K562 (cell line): ENCODE data around the gene ZBTB46. TPM values are rescaled to one million over a fixed set of nuclear protein-coding genes. Genes with fewer than 3 reads are reported as not detected.

Source experiments
- CBFA2T2 ChIP-seq: fragments of 450-650 bp; conservative IDR thresholded peaks from 2 replicates; pipeline ENCODE4 v1.6.1; 2017; ENCODE audit warnings: mild to moderate bottlenecking
- FOXK1 ChIP-seq: sonication (generic); formaldehyde crosslinking; IDR thresholded peaks from 2 replicates; pipeline ENCODE4 v1.8.0; 2022; ENCODE audit warnings: missing genetic modification reagents, mild to moderate bottlenecking, borderline replicate concordance
- MEF2A ChIP-seq: IDR thresholded peaks from 2 replicates; pipeline ENCODE4 v1.6.1; 2011; ENCODE audit warnings: low read depth, mild to moderate bottlenecking, low read length, moderate library complexity; ENCODE audit not compliant: control insufficient read depth
- NFATC3 ChIP-seq: fragments of 450-650 bp; IDR thresholded peaks from 2 replicates; pipeline ENCODE4 v1.6.1; 2017; ENCODE audit warnings: mild to moderate bottlenecking
- NR2C2 ChIP-seq, 2 experiments: fragments of 200-800 bp in 1 of 2; sonication (Bioruptor generic) in 1 of 2; sonication (generic) in 1 of 2; formaldehyde crosslinking in 1 of 2; IDR thresholded peaks; 2 replicates each; pipeline versions ENCODE4 v1.6.1 to v1.8.0; 2016 to 2022; ENCODE audit warnings: mild to moderate bottlenecking in 1 of 2, missing compliant biosample characterization in 1 of 2, missing genetic modification characterization in 1 of 2, missing genetic modification reagents in 1 of 2
- PHB ChIP-seq: fragments of 250-450 bp; sonication (Bioruptor Pico); IDR thresholded peaks from 2 replicates; pipeline ENCODE4 v1.5.0; 2021
- RBM14 ChIP-seq: fragments of 200-400 bp; formaldehyde crosslinking; IDR thresholded peaks from 2 replicates; pipeline ENCODE4 v1.6.1; 2018; ENCODE audit warnings: low read depth, mild to moderate bottlenecking, low read length, moderate library complexity, borderline replicate concordance; ENCODE audit not compliant: insufficient read depth
- SAFB2 ChIP-seq: fragments of 200-400 bp; formaldehyde crosslinking; IDR thresholded peaks from 2 replicates; pipeline ENCODE4 v1.6.1; 2018; ENCODE audit warnings: borderline replicate concordance, low read length, low read depth, moderate library complexity; ENCODE audit not compliant: severe bottlenecking
- SMARCA5 ChIP-seq: fragments of 450-650 bp; IDR thresholded peaks from 2 replicates; pipeline ENCODE4 v1.6.1; 2016
- STAT5A ChIP-seq: IDR thresholded peaks from 2 replicates; pipeline ENCODE4 v1.6.1; 2012; ENCODE audit warnings: low read length, inconsistent platforms, borderline replicate concordance
- ZNF253 ChIP-seq: fragments of 250-450 bp; sonication (Bioruptor Pico); conservative IDR thresholded peaks from 2 replicates; pipeline ENCODE4 v1.6.1; 2021; ENCODE audit warnings: mild to moderate bottlenecking
- ZNF354B ChIP-seq: fragments of 250-450 bp; sonication (Bioruptor Pico); IDR thresholded peaks from 2 replicates; pipeline ENCODE4 v1.4.0; 2020
- ZNF408 ChIP-seq: fragments of 250-450 bp; sonication (Bioruptor Pico); IDR thresholded peaks from 2 replicates; pipeline ENCODE4 v1.4.0; 2020; ENCODE audit warnings: low read depth, mild to moderate bottlenecking, moderate library complexity
- ZNF785 ChIP-seq: fragments of 250-450 bp; sonication (Bioruptor Pico); IDR thresholded peaks from 2 replicates; pipeline ENCODE4 v1.4.0; 2020; ENCODE audit warnings: mild to moderate bottlenecking
- ZZZ3 ChIP-seq: fragments of 450-650 bp; IDR thresholded peaks from 2 replicates; pipeline ENCODE4 v1.6.1; 2016; ENCODE audit warnings: antibody characterized with exemption, mild to moderate bottlenecking, moderate library complexity
- polyA plus RNA-seq, 8 experiments: library from polyadenylated mRNA; depleted of rRNA in 4 of 8; stranded (reverse) in 5 of 8; unstranded in 3 of 8; fragments of >200 nt; fragmentation: Nextera tagmentation in 2 of 8; fragmentation: Illumina TruSeq in 1 of 8; extraction: Ambion mirVana in 2 of 8; extraction: Trizol in 1 of 8; gene quantifications; 2 replicates each; pipeline versions ENCODE4 v1.2.1 to v1.2.3, GENCODE V29; 2011 to 2014; ENCODE audit warnings: inconsistent platforms in 1 of 8, missing spikeins in 1 of 8
- total RNA-seq, 7 experiments: library from RNA; depleted of rRNA in 6 of 7; stranded (reverse); fragments of >200 nt in 6 of 7; fragmentation: Illumina TruSeq in 2 of 7; extraction: Trizol in 2 of 7; gene quantifications; 2 replicates each; pipeline versions ENCODE4 v1.2.1 to v1.2.3, GENCODE V29; 2011 to 2021; ENCODE audit warnings: low replicate concordance in 1 of 7
- TF ChIP-seq, protein P1 (sequence below), 2 experiments: fragments of 450-650 bp in 1 of 2; sonication (generic) in 1 of 2; formaldehyde crosslinking; conservative IDR thresholded peaks; 2 replicates each; pipeline versions ENCODE4 v1.4.0 to v1.8.1; 2020 to 2022; ENCODE audit warnings: mild to moderate bottlenecking in 1 of 2, missing genetic modification reagents in 1 of 2
- TF ChIP-seq, protein P2 (sequence below): fragments of 450-650 bp; IDR thresholded peaks from 2 replicates; pipeline ENCODE4 v1.6.1; 2018; ENCODE audit warnings: mild to moderate bottlenecking, low read depth; ENCODE audit not compliant: partially characterized antibody
- TF ChIP-seq, protein P3 (sequence below): sonication (generic); IDR thresholded peaks from 2 replicates; pipeline ENCODE4 v1.6.1; 2016
- TF ChIP-seq, protein P4 (sequence below): fragments of 250-450 bp; sonication (Bioruptor Pico); IDR thresholded peaks from 2 replicates; pipeline ENCODE4 v1.8.0; 2022; ENCODE audit warnings: inconsistent platforms, mild to moderate bottlenecking, moderate library complexity, borderline replicate concordance
- TF ChIP-seq, protein P5 (sequence below): fragments of 450-650 bp; formaldehyde crosslinking; IDR thresholded peaks from 2 replicates; pipeline ENCODE4 v1.4.0; 2022; ENCODE audit warnings: missing genetic modification characterization
- TF ChIP-seq, protein P6 (sequence below): sonication (generic); formaldehyde crosslinking; IDR thresholded peaks from 2 replicates; pipeline ENCODE4 v1.8.0; 2022; ENCODE audit warnings: mild to moderate bottlenecking, missing genetic modification reagents

The ZBTB46 gene
- total and polyA plus RNA-seq, 9 of the 15 experiments (the other 6 are each of a cell fraction or from before 2014, with no cell fraction given), result 0.29 to 4.1 (median 1.1) TPM

DNA sequence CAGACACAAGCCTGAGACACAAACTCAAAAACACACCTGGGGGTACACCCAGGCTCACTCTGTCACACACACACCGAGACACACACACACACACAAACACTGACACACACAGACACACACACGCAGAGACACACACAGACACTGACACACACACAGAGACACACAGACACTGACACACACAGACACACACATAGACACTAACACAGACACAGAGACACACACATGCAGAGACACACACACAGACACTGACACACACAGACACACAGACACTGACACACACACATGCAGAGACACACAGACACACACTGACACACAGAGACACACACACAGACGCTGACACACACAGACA lies 15.8 kb upstream of the ZBTB46 start (continued):
- TF ChIP-seq, protein P1, sequence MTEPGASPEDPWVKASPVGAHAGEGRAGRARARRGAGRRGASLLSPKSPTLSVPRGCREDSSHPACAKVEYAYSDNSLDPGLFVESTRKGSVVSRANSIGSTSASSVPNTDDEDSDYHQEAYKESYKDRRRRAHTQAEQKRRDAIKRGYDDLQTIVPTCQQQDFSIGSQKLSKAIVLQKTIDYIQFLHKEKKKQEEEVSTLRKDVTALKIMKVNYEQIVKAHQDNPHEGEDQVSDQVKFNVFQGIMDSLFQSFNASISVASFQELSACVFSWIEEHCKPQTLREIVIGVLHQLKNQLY (CRISPR knock-in tag; conservative IDR thresholded peaks at IDR 0.05), result no peak
- TF ChIP-seq NR2C2 (CRISPR knock-in tag; IDR thresholded peaks at IDR 0.05), result no peak
- TF ChIP-seq NR2C2 (tag; IDR thresholded peaks at IDR 0.05), result no peak
- TF ChIP-seq SAFB2, result no peak
- TF ChIP-seq NFATC3, result no peak
- TF ChIP-seq FOXK1, result no peak
- TF ChIP-seq CBFA2T2, result no peak
- no peak for TF ChIP-seq ZZZ3
- no peak for TF ChIP-seq STAT5A
- TF ChIP-seq, protein P2, sequence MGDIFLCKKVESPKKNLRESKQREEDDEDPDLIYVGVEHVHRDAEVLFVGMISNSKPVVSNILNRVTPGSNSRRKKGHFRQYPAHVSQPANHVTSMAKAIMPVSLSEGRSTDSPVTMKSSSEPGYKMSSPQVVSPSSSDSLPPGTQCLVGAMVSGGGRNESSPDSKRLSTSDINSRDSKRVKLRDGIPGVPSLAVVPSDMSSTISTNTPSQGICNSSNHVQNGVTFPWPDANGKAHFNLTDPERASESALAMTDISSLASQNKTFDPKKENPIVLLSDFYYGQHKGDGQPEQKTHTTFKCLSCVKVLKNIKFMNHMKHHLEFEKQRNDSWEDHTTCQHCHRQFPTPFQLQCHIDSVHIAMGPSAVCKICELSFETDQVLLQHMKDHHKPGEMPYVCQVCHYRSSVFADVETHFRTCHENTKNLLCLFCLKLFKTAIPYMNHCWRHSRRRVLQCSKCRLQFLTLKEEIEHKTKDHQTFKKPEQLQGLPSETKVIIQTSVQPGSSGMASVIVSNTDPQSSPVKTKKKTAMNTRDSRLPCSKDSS, result peak; percentile 43
- TF ChIP-seq MEF2A, result no peak
- TF ChIP-seq ZNF408 (CRISPR knock-in tag), result no peak
- TF ChIP-seq, protein P3, sequence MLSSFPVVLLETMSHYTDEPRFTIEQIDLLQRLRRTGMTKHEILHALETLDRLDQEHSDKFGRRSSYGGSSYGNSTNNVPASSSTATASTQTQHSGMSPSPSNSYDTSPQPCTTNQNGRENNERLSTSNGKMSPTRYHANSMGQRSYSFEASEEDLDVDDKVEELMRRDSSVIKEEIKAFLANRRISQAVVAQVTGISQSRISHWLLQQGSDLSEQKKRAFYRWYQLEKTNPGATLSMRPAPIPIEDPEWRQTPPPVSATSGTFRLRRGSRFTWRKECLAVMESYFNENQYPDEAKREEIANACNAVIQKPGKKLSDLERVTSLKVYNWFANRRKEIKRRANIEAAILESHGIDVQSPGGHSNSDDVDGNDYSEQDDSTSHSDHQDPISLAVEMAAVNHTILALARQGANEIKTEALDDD, result no peak
- no peak for TF ChIP-seq ZNF785 (CRISPR knock-in tag)
- TF ChIP-seq, protein P4, sequence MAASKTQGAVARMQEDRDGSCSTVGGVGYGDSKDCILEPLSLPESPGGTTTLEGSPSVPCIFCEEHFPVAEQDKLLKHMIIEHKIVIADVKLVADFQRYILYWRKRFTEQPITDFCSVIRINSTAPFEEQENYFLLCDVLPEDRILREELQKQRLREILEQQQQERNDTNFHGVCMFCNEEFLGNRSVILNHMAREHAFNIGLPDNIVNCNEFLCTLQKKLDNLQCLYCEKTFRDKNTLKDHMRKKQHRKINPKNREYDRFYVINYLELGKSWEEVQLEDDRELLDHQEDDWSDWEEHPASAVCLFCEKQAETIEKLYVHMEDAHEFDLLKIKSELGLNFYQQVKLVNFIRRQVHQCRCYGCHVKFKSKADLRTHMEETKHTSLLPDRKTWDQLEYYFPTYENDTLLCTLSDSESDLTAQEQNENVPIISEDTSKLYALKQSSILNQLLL, result no peak
- TF ChIP-seq SMARCA5, result peak; percentile 94
- TF ChIP-seq, protein P5, sequence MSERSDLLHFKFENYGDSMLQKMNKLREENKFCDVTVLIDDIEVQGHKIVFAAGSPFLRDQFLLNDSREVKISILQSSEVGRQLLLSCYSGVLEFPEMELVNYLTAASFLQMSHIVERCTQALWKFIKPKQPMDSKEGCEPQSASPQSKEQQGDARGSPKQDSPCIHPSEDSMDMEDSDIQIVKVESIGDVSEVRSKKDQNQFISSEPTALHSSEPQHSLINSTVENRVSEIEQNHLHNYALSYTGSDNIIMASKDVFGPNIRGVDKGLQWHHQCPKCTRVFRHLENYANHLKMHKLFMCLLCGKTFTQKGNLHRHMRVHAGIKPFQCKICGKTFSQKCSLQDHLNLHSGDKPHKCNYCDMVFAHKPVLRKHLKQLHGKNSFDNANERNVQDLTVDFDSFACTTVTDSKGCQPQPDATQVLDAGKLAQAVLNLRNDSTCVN (CRISPR knock-in tag), result peak; percentile 94
- TF ChIP-seq, protein P6, sequence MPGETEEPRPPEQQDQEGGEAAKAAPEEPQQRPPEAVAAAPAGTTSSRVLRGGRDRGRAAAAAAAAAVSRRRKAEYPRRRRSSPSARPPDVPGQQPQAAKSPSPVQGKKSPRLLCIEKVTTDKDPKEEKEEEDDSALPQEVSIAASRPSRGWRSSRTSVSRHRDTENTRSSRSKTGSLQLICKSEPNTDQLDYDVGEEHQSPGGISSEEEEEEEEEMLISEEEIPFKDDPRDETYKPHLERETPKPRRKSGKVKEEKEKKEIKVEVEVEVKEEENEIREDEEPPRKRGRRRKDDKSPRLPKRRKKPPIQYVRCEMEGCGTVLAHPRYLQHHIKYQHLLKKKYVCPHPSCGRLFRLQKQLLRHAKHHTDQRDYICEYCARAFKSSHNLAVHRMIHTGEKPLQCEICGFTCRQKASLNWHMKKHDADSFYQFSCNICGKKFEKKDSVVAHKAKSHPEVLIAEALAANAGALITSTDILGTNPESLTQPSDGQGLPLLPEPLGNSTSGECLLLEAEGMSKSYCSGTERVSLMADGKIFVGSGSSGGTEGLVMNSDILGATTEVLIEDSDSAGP, result no peak
- no peak for TF ChIP-seq ZNF354B (CRISPR knock-in tag)
- TF ChIP-seq RBM14, result no peak
- no peak for TF ChIP-seq PHB (CRISPR knock-in tag)
- TF ChIP-seq ZNF253 (CRISPR knock-in tag), result no peak
